GM12878 (cell line): ENCODE data around the gene HSPB6. TPM values are rescaled to one million over a fixed set of nuclear protein-coding genes. Genes with fewer than 3 reads are reported as not detected.
A peak's percentile ranks its signal among the peaks of the same experiment; 100 is the strongest.

Source experiments
- BCL11A ChIP-seq: IDR thresholded peaks from 2 replicates; pipeline ENCODE4 v1.6.1; 2011; ENCODE audit warnings: low read depth, low read length
- CBX5 ChIP-seq: sonication (generic); IDR thresholded peaks from 2 replicates; pipeline ENCODE4 v1.6.1; 2016; ENCODE audit warnings: low read depth, moderate library complexity, mild to moderate bottlenecking, inconsistent platforms
- CEBPB ChIP-seq, 2 experiments: fragments of 150-350 bp in 1 of 2; IDR thresholded peaks; 2 replicates each; pipeline ENCODE4 v1.6.1; 2012 to 2014; ENCODE audit warnings: low read depth in 2 of 2, low read length in 2 of 2, borderline replicate concordance in 1 of 2, inconsistent platforms in 1 of 2
- EZH2 ChIP-seq: IDR thresholded peaks from 2 replicates; pipeline ENCODE4 v1.6.1; 2012; ENCODE audit warnings: low read depth, mild to moderate bottlenecking, control low read depth, inconsistent platforms, low read length, borderline replicate concordance; ENCODE audit not compliant: control insufficient read depth
- FOXM1 ChIP-seq: IDR thresholded peaks from 2 replicates; pipeline ENCODE4 v1.6.1; 2012; ENCODE audit warnings: low read depth, mild to moderate bottlenecking, inconsistent platforms, low read length, moderate library complexity
- IKZF1 ChIP-seq: fragments of 450-650 bp; conservative IDR thresholded peaks from 2 replicates; pipeline ENCODE4 v1.6.1; 2017; ENCODE audit warnings: antibody characterized with exemption, mild to moderate bottlenecking
- JUNB ChIP-seq: IDR thresholded peaks from 2 replicates; pipeline ENCODE4 v1.6.1; 2016; ENCODE audit warnings: antibody characterized with exemption, mild to moderate bottlenecking
- KAT2A ChIP-seq: conservative IDR thresholded peaks from 2 replicates; pipeline ENCODE4 v1.6.1; 2011; ENCODE audit warnings: low read depth, low read length; ENCODE audit not compliant: control insufficient read depth
- LARP7 ChIP-seq: fragments of 450-650 bp; IDR thresholded peaks from 2 replicates; pipeline ENCODE4 v1.6.1; 2017; ENCODE audit warnings: mild to moderate bottlenecking
- MEF2B ChIP-seq: fragments of 450-650 bp; IDR thresholded peaks from 2 replicates; pipeline ENCODE4 v1.6.1; 2018; ENCODE audit warnings: mild to moderate bottlenecking, moderate library complexity; ENCODE audit not compliant: partially characterized antibody, poor library complexity, severe bottlenecking
- NR2C1 ChIP-seq: fragments of 450-650 bp; IDR thresholded peaks from 2 replicates; pipeline ENCODE4 v1.6.1; 2017; ENCODE audit warnings: antibody characterized with exemption, mild to moderate bottlenecking, moderate library complexity
- NR2F1 ChIP-seq: fragments of 450-650 bp; conservative IDR thresholded peaks from 2 replicates; pipeline ENCODE4 v1.6.1; 2017; ENCODE audit warnings: mild to moderate bottlenecking
- NRF1 ChIP-seq: conservative IDR thresholded peaks from 2 replicates; pipeline ENCODE4 v1.6.1; 2011; ENCODE audit warnings: mild to moderate bottlenecking, low read depth, low read length, improper control_type of control experiment
- PAX8 ChIP-seq: fragments of 450-650 bp; IDR thresholded peaks from 2 replicates; pipeline ENCODE4 v1.6.1; 2017; ENCODE audit warnings: mild to moderate bottlenecking, moderate library complexity
- POLR2A ChIP-seq: IDR thresholded peaks from 2 replicates; pipeline ENCODE4 v1.6.1; 2011; ENCODE audit warnings: low read depth, mild to moderate bottlenecking, low read length
- RFX5 ChIP-seq: IDR thresholded peaks from 2 replicates; pipeline ENCODE4 v1.6.1; 2011; ENCODE audit warnings: low read depth, low read length, improper control_type of control experiment
- SUPT20H ChIP-seq: IDR thresholded peaks from 2 replicates; pipeline ENCODE4 v1.6.1; 2011; ENCODE audit warnings: low read depth, mild to moderate bottlenecking, low read length, moderate library complexity, borderline replicate concordance; ENCODE audit not compliant: control insufficient read depth
- TCF7 ChIP-seq: IDR thresholded peaks from 2 replicates; pipeline ENCODE4 v1.6.1; 2014; ENCODE audit warnings: antibody characterized with exemption, borderline replicate concordance
- YBX1 ChIP-seq: fragments of 450-650 bp; IDR thresholded peaks from 2 replicates; pipeline ENCODE4 v1.6.1; 2016; ENCODE audit warnings: antibody characterized with exemption
- ZBED1 ChIP-seq: IDR thresholded peaks from 2 replicates; pipeline ENCODE4 v1.6.1; 2016; ENCODE audit warnings: borderline replicate concordance
- ZNF274 ChIP-seq: IDR thresholded peaks from one replicate; pipeline ENCODE4 v1.8.0; 2011; ENCODE audit not compliant: insufficient read length, insufficient read depth
- ZSCAN29 ChIP-seq: fragments of 450-650 bp; IDR thresholded peaks from 2 replicates; pipeline ENCODE4 v1.6.1; 2017; ENCODE audit warnings: mild to moderate bottlenecking, moderate library complexity
- polyA plus RNA-seq, 11 experiments: library from polyadenylated mRNA; depleted of rRNA in 4 of 11; unstranded in 6 of 11; stranded (reverse) in 5 of 11; fragments of >200 nt; fragmentation: Nextera tagmentation in 4 of 11; fragmentation: Illumina TruSeq in 1 of 11; extraction: Ambion mirVana in 4 of 11; extraction: Trizol in 1 of 11; gene quantifications; 1 replicate in 1 of 11; 2 replicates in 10 of 11; pipeline versions ENCODE4 v1.2.1 to v1.2.3, GENCODE V29; 2011 to 2016; ENCODE audit warnings: inconsistent platforms in 2 of 11, missing spikeins in 2 of 11, low read depth in 1 of 11
- total RNA-seq, 4 experiments: library from RNA; depleted of rRNA in 3 of 4; stranded (reverse); fragments of >200 nt in 3 of 4; fragmentation: Illumina TruSeq in 1 of 4; extraction: Trizol in 1 of 4; gene quantifications; 2 replicates each; pipeline versions ENCODE4 v1.2.1 to v1.2.3, GENCODE V29; 2013 to 2021
- TF ChIP-seq, protein P1 (sequence below): fragments of 450-650 bp; IDR thresholded peaks from 2 replicates; pipeline ENCODE4 v1.6.1; 2017; ENCODE audit warnings: low read depth, mild to moderate bottlenecking, moderate library complexity
- TF ChIP-seq, protein P2 (sequence below): IDR thresholded peaks from 2 replicates; pipeline ENCODE4 v1.6.1; 2012; ENCODE audit warnings: low read depth, low read length, improper control_type of control experiment
- TF ChIP-seq, protein P3 (sequence below): fragments of 450-650 bp; IDR thresholded peaks from 2 replicates; pipeline ENCODE4 v1.6.1; 2017; ENCODE audit warnings: borderline replicate concordance
- TF ChIP-seq, protein P4 (sequence below): fragments of 450-650 bp; formaldehyde crosslinking; IDR thresholded peaks from 2 replicates; pipeline ENCODE4 v1.5.0; 2022; ENCODE audit warnings: mild to moderate bottlenecking, missing genetic modification characterization

Gene HSPB6
- total and polyA plus RNA-seq, 10 of the 15 experiments (the other 5 are each of a cell fraction or from before 2014, with no cell fraction given): 0.09 to 1.6 (median 0.36) TPM; not detected in 4

DNA sequence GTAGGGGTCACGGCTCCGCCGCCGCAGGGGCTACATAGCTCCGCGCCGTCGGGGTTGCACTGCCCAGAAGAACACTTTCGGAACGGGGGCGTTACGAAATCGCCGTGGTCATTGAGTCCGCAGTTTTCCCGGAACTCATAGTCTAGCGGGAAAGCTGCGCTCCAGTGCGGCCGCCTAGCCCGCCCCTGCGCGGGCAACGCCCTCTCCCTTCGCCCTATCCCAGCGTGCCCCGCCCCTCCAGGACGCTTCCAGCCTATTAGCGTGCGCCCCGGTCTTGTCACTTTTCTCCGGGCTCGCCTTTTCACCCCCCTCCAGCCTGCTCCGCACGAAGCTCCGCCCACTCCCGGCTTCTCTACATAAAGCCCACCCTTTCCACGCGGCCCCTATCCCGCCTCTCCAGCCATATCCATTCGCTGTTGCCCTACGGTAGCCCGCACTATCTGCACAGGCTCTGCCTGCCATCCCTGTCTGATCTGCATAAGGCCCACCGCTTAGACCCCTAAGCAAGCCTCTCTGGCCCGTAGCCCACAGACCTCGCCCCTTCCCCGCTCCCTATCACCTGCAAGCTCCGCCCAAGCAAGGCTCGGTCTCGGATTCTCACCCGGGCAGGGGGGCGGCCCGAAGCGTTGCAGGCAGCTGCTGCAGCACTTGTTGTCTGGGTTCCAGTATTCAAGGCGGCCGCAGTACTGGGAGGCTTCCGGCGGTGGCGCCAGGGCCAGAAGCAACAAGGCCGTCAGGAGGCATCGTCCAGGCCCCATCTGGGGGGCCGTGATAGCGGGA lies 16.2 kb downstream of the HSPB6 start (continued):
- TF ChIP-seq IKZF1 (peak; percentile 61), EZH2 (no peak), PAX8 (no peak), NRF1 (peak; percentile 50), JUNB (no peak), NR2F1 (peak; percentile 82), ZNF274 (no peak), POLR2A (peak; percentile 84), RFX5 (peak; percentile 81), BCL11A (no peak), MEF2B (no peak), YBX1 (no peak), KAT2A (no peak), NR2C1 (peak; percentile 17; the same call in 1 of the 2 replicates), ZSCAN29 (no peak), SUPT20H (no peak), CEBPB (IDR thresholded peaks at IDR 0.05; ENCODE audit: borderline replicate concordance in 1 of 2, low read depth in 2 of 2, low read length in 2 of 2) (no peak), ZBED1 (peak; percentile 59; the same call in 1 of the 2 replicates), TCF7 (no peak), FOXM1 (no peak), LARP7 (no peak), CBX5 (no peak)
- TF ChIP-seq, protein P1, sequence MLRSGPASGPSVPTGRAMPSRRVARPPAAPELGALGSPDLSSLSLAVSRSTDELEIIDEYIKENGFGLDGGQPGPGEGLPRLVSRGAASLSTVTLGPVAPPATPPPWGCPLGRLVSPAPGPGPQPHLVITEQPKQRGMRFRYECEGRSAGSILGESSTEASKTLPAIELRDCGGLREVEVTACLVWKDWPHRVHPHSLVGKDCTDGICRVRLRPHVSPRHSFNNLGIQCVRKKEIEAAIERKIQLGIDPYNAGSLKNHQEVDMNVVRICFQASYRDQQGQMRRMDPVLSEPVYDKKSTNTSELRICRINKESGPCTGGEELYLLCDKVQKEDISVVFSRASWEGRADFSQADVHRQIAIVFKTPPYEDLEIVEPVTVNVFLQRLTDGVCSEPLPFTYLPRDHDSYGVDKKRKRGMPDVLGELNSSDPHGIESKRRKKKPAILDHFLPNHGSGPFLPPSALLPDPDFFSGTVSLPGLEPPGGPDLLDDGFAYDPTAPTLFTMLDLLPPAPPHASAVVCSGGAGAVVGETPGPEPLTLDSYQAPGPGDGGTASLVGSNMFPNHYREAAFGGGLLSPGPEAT: peak; percentile 70
- TF ChIP-seq, protein P2, sequence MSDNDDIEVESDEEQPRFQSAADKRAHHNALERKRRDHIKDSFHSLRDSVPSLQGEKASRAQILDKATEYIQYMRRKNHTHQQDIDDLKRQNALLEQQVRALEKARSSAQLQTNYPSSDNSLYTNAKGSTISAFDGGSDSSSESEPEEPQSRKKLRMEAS: 0 out of 2 replicates have a peak, but pooled peaks have one; percentile 3
- TF ChIP-seq, protein P3, sequence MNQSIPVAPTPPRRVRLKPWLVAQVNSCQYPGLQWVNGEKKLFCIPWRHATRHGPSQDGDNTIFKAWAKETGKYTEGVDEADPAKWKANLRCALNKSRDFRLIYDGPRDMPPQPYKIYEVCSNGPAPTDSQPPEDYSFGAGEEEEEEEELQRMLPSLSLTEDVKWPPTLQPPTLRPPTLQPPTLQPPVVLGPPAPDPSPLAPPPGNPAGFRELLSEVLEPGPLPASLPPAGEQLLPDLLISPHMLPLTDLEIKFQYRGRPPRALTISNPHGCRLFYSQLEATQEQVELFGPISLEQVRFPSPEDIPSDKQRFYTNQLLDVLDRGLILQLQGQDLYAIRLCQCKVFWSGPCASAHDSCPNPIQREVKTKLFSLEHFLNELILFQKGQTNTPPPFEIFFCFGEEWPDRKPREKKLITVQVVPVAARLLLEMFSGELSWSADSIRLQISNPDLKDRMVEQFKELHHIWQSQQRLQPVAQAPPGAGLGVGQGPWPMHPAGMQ: no peak
- TF ChIP-seq, protein P4, sequence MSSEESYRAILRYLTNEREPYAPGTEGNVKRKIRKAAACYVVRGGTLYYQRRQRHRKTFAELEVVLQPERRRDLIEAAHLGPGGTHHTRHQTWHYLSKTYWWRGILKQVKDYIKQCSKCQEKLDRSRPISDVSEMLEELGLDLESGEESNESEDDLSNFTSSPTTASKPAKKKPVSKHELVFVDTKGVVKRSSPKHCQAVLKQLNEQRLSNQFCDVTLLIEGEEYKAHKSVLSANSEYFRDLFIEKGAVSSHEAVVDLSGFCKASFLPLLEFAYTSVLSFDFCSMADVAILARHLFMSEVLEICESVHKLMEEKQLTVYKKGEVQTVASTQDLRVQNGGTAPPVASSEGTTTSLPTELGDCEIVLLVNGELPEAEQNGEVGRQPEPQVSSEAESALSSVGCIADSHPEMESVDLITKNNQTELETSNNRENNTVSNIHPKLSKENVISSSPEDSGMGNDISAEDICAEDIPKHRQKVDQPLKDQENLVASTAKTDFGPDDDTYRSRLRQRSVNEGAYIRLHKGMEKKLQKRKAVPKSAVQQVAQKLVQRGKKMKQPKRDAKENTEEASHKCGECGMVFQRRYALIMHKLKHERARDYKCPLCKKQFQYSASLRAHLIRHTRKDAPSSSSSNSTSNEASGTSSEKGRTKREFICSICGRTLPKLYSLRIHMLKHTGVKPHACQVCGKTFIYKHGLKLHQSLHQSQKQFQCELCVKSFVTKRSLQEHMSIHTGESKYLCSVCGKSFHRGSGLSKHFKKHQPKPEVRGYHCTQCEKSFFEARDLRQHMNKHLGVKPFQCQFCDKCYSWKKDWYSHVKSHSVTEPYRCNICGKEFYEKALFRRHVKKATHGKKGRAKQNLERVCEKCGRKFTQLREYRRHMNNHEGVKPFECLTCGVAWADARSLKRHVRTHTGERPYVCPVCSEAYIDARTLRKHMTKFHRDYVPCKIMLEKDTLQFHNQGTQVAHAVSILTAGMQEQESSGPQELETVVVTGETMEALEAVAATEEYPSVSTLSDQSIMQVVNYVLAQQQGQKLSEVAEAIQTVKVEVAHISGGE (CRISPR knock-in tag): no peak
